K562 (cell line): Measurements from ENCODE around the gene PCNX4. TPM values are rescaled to one million over a fixed set of nuclear protein-coding genes. Genes with fewer than 3 reads are reported as not detected.

ENCODE experiments used
- ETV6 ChIP-seq, 3 experiments: fragments of 150-350 bp in 1 of 3; sonication (generic) in 1 of 3; formaldehyde crosslinking in 1 of 3; IDR thresholded peaks; 2 replicates each; pipeline versions ENCODE4 v1.6.1 to v1.8.0; 2014 to 2022; ENCODE audit warnings: borderline replicate concordance in 2 of 3, low read depth in 2 of 3, antibody characterized with exemption in 1 of 3, low read length in 1 of 3, mild to moderate bottlenecking in 1 of 3, missing genetic modification reagents in 1 of 3
- MEIS2 ChIP-seq: fragments of 450-650 bp; IDR thresholded peaks from 2 replicates; pipeline ENCODE4 v1.6.1; 2014; ENCODE audit warnings: mild to moderate bottlenecking; ENCODE audit not compliant: partially characterized antibody
- RAD21 ChIP-seq, 2 experiments: fragments of 250-450 bp in 1 of 2; fragments of 450-650 bp in 1 of 2; sonication (Bioruptor Pico) in 1 of 2; formaldehyde crosslinking in 1 of 2; IDR thresholded peaks in 1 of 2; conservative IDR thresholded peaks in 1 of 2; 2 replicates each; pipeline versions ENCODE4 v1.4.0 to v1.8.0; 2020 to 2022; ENCODE audit warnings: mild to moderate bottlenecking in 2 of 2, moderate library complexity in 1 of 2
- SOX6 ChIP-seq: fragments of 450-650 bp; IDR thresholded peaks from 2 replicates; pipeline ENCODE4 v1.6.1; 2014; ENCODE audit warnings: mild to moderate bottlenecking
- ZNF282 ChIP-seq: sonication (generic); formaldehyde crosslinking; IDR thresholded peaks from 2 replicates; pipeline ENCODE4 v1.8.1; 2023; ENCODE audit warnings: missing genetic modification reagents
- polyA plus RNA-seq, 8 experiments: library from polyadenylated mRNA; depleted of rRNA in 4 of 8; stranded (reverse) in 5 of 8; unstranded in 3 of 8; fragments of >200 nt; fragmentation: Nextera tagmentation in 2 of 8; fragmentation: Illumina TruSeq in 1 of 8; extraction: Ambion mirVana in 2 of 8; extraction: Trizol in 1 of 8; gene quantifications; 2 replicates each; pipeline versions ENCODE4 v1.2.1 to v1.2.3, GENCODE V29; 2011 to 2014; ENCODE audit warnings: inconsistent platforms in 1 of 8, missing spikeins in 1 of 8
- total RNA-seq, 7 experiments: library from RNA; depleted of rRNA in 6 of 7; stranded (reverse); fragments of >200 nt in 6 of 7; fragmentation: Illumina TruSeq in 2 of 7; extraction: Trizol in 2 of 7; gene quantifications; 2 replicates each; pipeline versions ENCODE4 v1.2.1 to v1.2.3, GENCODE V29; 2011 to 2021; ENCODE audit warnings: low replicate concordance in 1 of 7
- TF ChIP-seq, protein P1 (sequence below): fragments of 250-450 bp; sonication (Bioruptor Pico); IDR thresholded peaks from 2 replicates; pipeline ENCODE4 v1.5.0; 2021; ENCODE audit warnings: mild to moderate bottlenecking, moderate library complexity
- TF ChIP-seq, protein P2 (sequence below): fragments of 450-650 bp; IDR thresholded peaks from 2 replicates; pipeline ENCODE4 v1.6.1; 2016; ENCODE audit warnings: missing biosample characterization, missing genetic modification characterization

The PCNX4 gene
- total and polyA plus RNA-seq, 9 of the 15 experiments (the other 6 are each of a cell fraction or from before 2014, with no cell fraction given): 10.0 to 41.2 (median 22.4) TPM

DNA sequence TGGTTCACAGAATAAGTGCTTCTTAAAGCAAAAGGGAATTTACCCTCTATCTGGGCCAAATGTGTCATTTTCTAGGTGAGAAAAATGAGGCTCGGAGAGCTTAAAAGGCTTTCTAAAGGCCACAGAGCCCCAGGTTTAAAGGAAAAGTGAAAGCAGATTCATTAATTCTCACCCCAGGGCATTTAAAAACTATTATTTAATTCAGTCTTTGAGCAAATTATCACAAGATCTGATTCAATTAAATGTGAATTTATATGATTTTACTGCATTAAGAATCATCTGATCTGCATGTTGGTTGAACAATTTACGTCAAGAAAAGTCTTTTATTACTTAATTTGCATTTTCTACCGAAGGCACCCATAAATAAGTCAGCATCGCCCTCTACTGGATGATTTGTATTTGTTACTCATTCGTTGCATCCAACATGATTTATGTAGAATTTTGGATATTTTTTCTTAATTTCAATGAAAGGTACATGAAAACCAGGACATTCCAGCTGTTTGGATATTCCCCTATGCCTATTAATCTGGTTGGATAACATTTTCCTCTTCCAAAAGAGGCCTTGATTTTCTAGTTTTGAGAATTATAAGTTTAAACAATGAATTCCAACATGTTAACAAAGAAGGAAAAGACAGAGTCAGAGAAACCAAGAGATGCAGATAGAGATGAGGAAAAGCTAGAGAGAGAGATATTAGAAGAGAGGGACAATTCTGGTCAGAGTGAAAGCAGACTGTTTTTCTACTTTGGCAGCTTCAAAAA lies 92.6 kb downstream of the PCNX4 start (continued):
- TF ChIP-seq, protein P1, sequence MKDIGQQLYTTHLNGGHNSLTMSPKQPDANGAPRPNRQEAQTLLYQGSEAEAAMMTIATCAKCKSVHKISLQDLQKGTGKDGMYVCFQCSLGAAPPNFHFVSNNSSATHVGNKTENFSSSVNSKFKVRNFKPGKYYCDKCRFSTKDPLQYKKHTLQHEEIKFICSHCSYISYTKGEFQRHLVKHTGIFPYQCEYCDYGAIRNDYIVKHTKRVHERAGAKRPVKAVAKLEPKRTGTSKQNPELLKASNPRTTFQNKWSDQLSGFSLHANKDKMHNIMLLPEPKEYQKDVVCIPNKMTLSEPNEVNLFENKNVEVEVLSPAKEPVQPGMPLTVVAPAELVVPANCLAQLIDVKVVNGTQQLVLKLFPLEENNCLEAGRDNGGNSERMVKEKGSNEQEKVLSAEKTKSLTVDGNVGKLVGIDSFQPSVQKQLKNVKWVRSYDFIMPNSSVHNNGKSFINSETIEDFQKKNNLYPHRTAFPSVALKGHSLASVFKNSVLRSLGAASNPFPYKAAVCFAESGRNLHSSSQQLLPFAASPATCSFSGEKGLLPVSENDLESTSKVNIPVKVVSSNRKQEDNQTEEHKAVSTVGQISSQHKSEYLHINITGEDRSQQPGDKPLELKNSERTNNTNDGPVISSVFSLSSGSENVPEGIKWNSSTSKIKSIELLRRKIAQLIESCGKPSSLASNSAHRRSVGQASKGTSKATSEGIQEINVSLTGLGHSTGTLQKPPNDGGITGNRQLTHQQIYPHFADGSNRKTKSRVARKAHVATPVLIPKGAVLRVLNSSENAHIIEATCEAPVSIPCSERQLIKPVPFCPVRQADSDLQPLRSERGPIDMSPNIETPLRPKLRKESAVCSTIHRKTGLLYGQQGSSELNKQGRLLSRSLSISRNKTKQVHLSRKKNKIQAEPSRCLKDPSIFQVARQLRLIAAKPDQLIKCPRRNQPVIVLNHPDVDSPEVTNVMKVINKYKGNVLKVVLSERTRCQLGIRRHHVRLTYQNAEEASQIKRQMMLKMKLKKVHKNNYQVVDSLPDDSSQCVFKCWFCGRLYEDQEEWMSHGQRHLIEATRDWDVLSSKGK (CRISPR knock-in tag): no peak
- TF ChIP-seq, protein P2, sequence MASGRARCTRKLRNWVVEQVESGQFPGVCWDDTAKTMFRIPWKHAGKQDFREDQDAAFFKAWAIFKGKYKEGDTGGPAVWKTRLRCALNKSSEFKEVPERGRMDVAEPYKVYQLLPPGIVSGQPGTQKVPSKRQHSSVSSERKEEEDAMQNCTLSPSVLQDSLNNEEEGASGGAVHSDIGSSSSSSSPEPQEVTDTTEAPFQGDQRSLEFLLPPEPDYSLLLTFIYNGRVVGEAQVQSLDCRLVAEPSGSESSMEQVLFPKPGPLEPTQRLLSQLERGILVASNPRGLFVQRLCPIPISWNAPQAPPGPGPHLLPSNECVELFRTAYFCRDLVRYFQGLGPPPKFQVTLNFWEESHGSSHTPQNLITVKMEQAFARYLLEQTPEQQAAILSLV: no peak
- TF ChIP-seq ZNF282 (CRISPR knock-in tag) (no peak), RAD21 (CRISPR knock-in tag; conservative IDR thresholded peaks at IDR 0.05 in 1 of 2, IDR thresholded peaks at IDR 0.05 in 1 of 2) (peak; percentile 83 to 88), MEIS2 (peak; percentile 57), SOX6 (no peak), ETV6 (IDR thresholded peaks at IDR 0.05; ENCODE audit: borderline replicate concordance in 1 of 2, low read depth in 2 of 2, low read length in 1 of 2) (no peak), ETV6 (CRISPR knock-in tag; IDR thresholded peaks at IDR 0.05; ENCODE audit: borderline replicate concordance) (no peak)
